Measurements from ENCODE around the gene KCNE5.
"Not testable (repeated sequence)": the region's sequence is repeated elsewhere in the genome, so short reads cannot be mapped to it uniquely, and the experiment has no call there.

Gene KCNE5

GRCh38 chrX:109656774-109657173 is 31.8 kb upstream of the KCNE5 start:
- no peak overlapping the region for H3K4me3 ChIP-seq (replicated peaks; ENCODE audit: low read depth, low read length)
- no peak for DNase-seq (ENCODE audit: extremely low read depth, low read depth)
- TF ChIP-seq, protein P1, sequence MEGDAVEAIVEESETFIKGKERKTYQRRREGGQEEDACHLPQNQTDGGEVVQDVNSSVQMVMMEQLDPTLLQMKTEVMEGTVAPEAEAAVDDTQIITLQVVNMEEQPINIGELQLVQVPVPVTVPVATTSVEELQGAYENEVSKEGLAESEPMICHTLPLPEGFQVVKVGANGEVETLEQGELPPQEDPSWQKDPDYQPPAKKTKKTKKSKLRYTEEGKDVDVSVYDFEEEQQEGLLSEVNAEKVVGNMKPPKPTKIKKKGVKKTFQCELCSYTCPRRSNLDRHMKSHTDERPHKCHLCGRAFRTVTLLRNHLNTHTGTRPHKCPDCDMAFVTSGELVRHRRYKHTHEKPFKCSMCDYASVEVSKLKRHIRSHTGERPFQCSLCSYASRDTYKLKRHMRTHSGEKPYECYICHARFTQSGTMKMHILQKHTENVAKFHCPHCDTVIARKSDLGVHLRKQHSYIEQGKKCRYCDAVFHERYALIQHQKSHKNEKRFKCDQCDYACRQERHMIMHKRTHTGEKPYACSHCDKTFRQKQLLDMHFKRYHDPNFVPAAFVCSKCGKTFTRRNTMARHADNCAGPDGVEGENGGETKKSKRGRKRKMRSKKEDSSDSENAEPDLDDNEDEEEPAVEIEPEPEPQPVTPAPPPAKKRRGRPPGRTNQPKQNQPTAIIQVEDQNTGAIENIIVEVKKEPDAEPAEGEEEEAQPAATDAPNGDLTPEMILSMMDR (IDR thresholded peaks at IDR 0.05; ENCODE audit: low read depth, low read length, missing control alignments), result no peak

- no peak overlapping the region for H3K4me3 ChIP-seq (replicated peaks; ENCODE audit: low read depth, low read length)
- TF ChIP-seq, protein P1 (IDR thresholded peaks at IDR 0.05; ENCODE audit: low read depth, low read length, missing control alignments), result no peak
- no peak for DNase-seq (ENCODE audit: extremely low read depth, low read depth)
These were observed 30.7 kb upstream of the KCNE5 start for GRCh38 chrX:109655502-109656201.

GRCh38 chrX:109654516-109655109 is 29.6 kb upstream of the KCNE5 start:
- no peak for DNase-seq (ENCODE audit: extremely low read depth, low read depth)
- TF ChIP-seq, protein P1 (IDR thresholded peaks at IDR 0.05; ENCODE audit: low read depth, low read length, missing control alignments), result no peak

DNA sequence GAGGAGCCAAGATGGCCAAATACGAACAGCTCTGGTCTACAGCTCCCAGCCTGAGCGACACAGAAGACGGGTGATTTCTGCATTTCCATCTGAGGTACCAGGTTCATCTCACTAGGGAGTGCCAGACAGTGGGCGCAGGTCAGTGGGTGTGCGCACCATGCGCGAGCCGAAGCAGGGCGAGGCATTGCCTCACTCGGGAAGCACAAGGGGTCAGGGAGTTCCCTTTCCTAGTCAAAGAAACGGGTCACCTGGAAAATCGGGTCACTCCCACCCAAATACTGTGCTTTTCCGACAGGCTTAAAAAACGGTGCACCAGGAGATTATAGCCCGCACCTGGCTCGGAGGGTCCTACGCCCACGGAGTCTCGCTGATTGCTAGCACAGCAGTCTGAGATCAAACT is 19.7 kb upstream of the KCNE5 start:
- H3K4me3 ChIP-seq (replicated peaks; ENCODE audit: low read depth, low read length); DNase-seq (ENCODE audit: extremely low read depth, low read depth): not testable (repeated sequence)

More at GRCh38 chrX:109654516-109655109, 29.6 kb upstream of the KCNE5 start:
- H3K4me3 ChIP-seq (replicated peaks; ENCODE audit: low read depth, low read length), result no peak overlapping the region

DNA sequence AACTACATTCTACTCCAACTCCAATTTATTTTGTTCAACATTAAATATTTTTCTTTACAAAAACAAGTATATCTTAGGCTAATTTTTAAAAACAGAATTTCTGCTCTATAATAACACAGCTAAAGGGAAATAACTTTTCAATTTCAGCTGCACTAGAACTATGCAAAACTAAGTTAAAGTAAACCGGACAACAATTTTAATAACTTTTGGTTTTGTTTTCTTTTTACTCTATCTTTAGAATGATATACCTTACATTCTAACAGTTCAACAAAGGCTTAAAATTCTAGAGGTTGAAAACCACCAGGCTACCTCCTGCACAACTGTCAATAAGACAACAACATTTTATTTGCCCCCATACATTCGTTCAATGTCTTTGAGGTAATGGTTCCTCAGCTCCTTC is 18.7 kb upstream of the KCNE5 start:
- TF ChIP-seq, protein P1 (IDR thresholded peaks at IDR 0.05; ENCODE audit: low read depth, low read length, missing control alignments), result no peak
- no peak for DNase-seq (ENCODE audit: extremely low read depth, low read depth)
- H3K4me3 ChIP-seq (replicated peaks; ENCODE audit: low read depth, low read length), result no peak overlapping the region

DNA sequence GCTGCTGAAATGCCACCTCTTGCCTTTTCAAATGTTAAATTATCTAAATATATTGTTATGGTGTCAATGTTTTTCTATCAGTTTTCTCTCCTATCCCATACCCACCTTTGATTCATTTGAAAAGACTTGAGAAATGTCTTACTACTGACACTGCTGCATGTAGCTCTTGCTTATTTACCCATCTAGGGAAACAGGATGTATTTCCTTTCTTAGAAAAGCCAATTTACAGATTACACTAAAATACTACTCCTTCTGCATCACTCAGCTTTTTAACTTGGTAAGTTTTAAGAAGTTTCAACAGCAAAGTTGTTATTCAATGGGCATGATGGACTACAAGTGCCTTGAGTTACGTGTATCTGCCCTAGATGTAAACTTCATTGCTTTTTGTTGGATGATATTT is 13.2 kb upstream of the KCNE5 start:
- TF ChIP-seq, protein P1 (IDR thresholded peaks at IDR 0.05; ENCODE audit: low read depth, low read length, missing control alignments), result no peak
- no peak overlapping the region for H3K4me3 ChIP-seq (replicated peaks; ENCODE audit: low read depth, low read length)
- no peak for DNase-seq (ENCODE audit: extremely low read depth, low read depth)

GRCh38 chrX:109637477-109637876 is 12.5 kb upstream of the KCNE5 start:
- H3K4me3 ChIP-seq (replicated peaks; ENCODE audit: low read depth, low read length); DNase-seq (ENCODE audit: extremely low read depth, low read depth): not testable (repeated sequence)

GRCh38 chrX:109635146-109635545 is 10.2 kb upstream of the KCNE5 start:
- TF ChIP-seq, protein P1 (IDR thresholded peaks at IDR 0.05; ENCODE audit: low read depth, low read length, missing control alignments), result peak; percentile 47
- no peak overlapping the region for H3K4me3 ChIP-seq (replicated peaks; ENCODE audit: low read depth, low read length)
- no peak for DNase-seq (ENCODE audit: extremely low read depth, low read depth)

Measured in HFF-Myc (cell line).